ENCODE measurements around the gene B3GNT3.

The B3GNT3 gene

GRCh38 chr19:17862711-17863519 lies 68.0 kb downstream of the B3GNT3 start:
- DNase-seq = no peak
